ENCODE measurements around the gene BTBD9. TPM values are rescaled to one million over a fixed set of nuclear protein-coding genes. Genes with fewer than 3 reads are reported as not detected.

BTBD9 gene
- total RNA-seq, 2 experiments from 2014 or later, result 6.8 to 7.0 TPM

DNA sequence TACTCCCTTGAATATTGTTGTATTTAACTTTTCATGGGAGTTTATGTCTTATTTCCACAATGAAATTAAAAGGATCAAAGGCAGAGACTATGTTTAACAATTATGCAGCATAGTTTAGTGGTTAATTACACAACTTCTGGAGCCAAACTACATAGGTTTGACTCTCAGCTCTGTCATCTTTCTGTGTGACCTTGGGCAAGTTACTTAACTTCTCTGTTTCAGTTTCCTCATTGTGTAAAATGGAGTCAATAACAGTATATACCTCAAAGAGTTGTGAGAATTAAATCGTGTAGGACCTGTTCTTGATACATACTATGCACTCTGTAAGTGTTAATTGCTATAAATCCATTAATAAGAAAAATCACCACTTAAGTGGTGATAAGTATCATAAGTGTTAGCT is 48.3 kb downstream of the BTBD9 start:
- peaks cover 7% of the 10 kb centered on the region for H3K4me1 Mint-ChIP-seq
- H3K27me3 Mint-ChIP-seq, result no peaks in the 10 kb centered on the region
- H3K9me3 Mint-ChIP-seq, result no peaks in the 10 kb centered on the region
- no peak overlapping the region for H3K4me3 Mint-ChIP-seq
- peaks cover 3% of the 10 kb centered on the region for H3K36me3 Mint-ChIP-seq
- no peak for DNase-seq
- no peak overlapping the region for H3K27ac Mint-ChIP-seq

DNA sequence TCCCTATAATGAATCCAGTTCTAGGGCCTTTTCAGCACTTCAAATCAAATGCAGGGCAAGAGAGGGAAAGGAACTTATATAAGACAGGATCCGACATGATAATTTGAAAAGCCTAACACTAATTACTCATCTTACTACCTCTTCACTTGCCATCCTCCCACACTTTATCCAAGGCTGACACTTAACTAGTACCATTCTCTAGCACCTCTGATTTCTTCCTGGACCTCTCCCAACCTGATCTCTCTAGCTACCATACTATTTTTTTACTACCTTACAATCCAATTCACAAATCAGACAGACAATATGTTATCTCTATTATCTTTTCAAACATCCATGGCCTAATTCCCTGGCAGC is 50.4 kb downstream of the BTBD9 start:
- Mint-ChIP-seq H3K4me1 (peaks cover 7% of the 10 kb centered on the region), H3K4me3 (no peak overlapping the region), H3K36me3 (peaks cover 5% of the 10 kb centered on the region), H3K9me3 (no peaks in the 10 kb centered on the region), H3K27ac (no peak overlapping the region), H3K27me3 (no peaks in the 10 kb centered on the region)
- no peak for DNase-seq

DNA sequence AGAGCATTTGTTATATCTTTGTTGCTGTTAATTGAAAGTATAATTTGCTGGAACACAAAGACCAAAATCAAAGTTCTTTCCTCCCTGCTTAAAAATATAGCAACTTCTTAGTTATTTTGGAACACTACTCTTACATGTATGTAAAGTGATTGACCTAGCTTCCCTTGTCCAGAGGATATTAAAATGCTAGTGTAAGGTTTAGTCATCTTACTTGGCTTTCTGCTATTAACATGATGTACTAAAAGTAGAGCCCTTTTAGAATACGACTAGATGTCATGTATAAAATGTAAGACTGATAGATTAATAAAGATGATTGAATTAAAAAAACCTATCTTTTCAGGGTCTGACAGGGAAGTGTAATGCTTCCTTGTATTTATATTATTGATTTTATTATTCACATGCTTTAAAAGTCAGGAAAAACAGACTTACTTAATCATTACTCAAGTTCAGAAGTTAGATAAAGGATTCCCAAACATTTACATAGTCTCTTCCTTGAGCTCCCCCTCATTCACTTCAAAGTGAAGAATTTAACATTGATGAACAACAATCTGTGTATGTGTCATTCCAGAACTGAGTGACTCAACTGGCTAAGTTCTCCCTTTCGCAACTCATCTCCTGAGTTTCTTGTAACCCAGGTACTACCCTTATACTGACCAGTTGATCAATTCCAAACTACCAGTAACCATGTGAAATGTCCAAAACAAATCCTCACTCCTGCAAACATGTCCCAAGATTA is 50.9 kb downstream of the BTBD9 start:
- Mint-ChIP-seq H3K27me3 (no peaks in the 10 kb centered on the region), H3K9me3 (no peaks in the 10 kb centered on the region), H3K4me3 (no peak overlapping the region), H3K27ac (no peak overlapping the region), H3K4me1 (peaks cover 7% of the 10 kb centered on the region), H3K36me3 (peaks cover 5% of the 10 kb centered on the region)
- DNase-seq, result no peak

DNA sequence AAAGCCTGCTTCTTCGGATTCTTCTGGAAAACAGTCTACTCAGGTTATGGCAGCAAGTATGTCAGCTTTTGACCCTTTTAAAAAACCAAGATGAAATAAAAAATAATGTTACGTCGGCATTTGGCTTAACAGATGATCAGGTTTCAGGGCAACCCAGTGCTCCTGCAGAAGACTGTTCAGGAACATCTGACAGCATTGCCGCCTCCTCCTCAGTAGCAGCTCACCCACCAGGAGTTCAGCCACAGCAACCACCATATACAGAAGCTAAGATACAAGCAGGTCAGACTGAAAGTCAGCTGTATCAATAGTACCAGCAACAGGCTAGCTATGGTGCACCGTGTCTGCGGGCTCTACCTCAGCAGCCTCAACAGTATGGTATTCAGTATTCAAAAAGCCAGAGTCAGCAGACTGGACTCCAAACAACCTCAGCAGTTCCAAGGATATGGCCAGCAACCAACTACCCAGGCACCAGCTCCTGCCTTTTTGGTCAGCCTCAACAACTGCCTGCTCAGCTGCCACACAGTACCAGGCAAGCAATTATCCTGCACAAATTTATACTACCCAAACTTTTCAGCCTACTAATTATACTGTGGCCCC is 51.9 kb downstream of the BTBD9 start:
- H3K9me3 Mint-ChIP-seq, result no peaks in the 10 kb centered on the region
- no peaks in the 10 kb centered on the region for H3K27me3 Mint-ChIP-seq
- DNase-seq, result no peak
- H3K4me3 Mint-ChIP-seq, result no peak overlapping the region
- H3K27ac Mint-ChIP-seq, result no peak overlapping the region
- H3K36me3 Mint-ChIP-seq, result peaks cover 5% of the 10 kb centered on the region
- H3K4me1 Mint-ChIP-seq, result peaks cover 5% of the 10 kb centered on the region

DNA sequence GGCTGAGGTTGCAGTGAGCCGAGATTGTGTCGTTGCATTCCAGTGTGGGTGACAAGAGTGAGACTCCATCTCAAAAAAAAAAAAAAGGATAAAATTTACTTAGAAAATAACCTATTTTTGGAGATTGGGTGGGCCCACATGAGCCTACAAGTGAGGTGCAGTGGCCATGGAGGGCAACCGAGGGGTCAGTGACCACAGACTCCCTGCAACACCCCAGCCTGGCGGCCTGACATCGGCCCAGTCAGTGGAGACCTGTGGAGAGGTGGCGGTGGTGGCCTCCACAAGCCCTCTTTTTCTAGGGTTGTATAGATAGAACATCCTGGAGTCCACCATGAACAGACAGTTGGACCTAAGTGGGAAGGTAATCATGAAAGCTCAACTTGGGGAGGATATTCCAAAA is 52.7 kb downstream of the BTBD9 start:
- Mint-ChIP-seq H3K27ac (no peak overlapping the region), H3K36me3 (peaks cover 3% of the 10 kb centered on the region), H3K4me1 (peaks cover 8% of the 10 kb centered on the region), H3K9me3 (no peaks in the 10 kb centered on the region), H3K4me3 (no peak overlapping the region), H3K27me3 (no peaks in the 10 kb centered on the region)
- DNase-seq, result no peak

DNA sequence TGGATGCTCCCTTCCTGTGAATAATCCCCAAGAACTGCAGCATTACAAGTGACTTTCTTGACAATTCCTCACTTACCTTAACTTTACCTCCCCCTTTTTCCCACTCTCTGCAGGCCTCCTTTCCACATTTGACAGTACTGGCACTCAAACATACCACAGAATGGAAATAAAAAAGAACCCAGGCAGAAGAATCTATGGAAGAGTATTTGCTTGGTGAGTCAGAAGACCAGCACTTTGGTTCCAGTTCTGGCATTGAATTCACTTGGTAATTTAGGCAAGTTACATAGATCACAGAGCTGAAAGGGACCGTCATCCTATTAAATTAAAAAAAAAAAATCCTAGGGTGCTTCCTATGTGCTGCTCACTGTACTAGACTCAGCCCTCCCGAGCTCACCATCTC is 55.0 kb downstream of the BTBD9 start:
- Mint-ChIP-seq H3K9me3 (no peaks in the 10 kb centered on the region), H3K27ac (no peak overlapping the region), H3K4me3 (no peak overlapping the region), H3K4me1 (peaks cover 8% of the 10 kb centered on the region), H3K27me3 (no peaks in the 10 kb centered on the region), H3K36me3 (peaks cover 3% of the 10 kb centered on the region)
- DNase-seq, result no peak

DNA sequence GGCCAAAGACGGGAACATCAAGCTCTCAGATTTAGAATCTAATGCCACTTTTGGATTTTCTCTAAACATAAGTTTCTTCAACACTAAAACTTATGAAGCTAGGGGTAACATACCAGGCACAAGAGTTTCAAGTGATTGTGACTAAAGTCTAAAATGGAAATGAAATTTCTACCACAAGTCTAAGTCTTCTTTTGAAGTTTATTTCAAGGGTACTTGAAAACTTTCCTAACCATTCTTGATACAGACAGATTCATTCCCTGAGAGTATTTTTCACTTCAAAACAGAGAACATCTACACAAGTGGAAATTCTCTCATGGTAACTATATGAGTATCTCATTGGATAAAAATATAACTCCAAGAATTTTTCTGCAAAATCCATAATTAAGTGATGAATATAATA is 56.2 kb downstream of the BTBD9 start:
- no peaks in the 10 kb centered on the region for H3K9me3 Mint-ChIP-seq
- peaks cover 13% of the 10 kb centered on the region for H3K4me1 Mint-ChIP-seq
- H3K27ac Mint-ChIP-seq, result no peak overlapping the region
- DNase-seq, result no peak
- peaks cover 4% of the 10 kb centered on the region for H3K36me3 Mint-ChIP-seq
- no peak overlapping the region for H3K4me3 Mint-ChIP-seq
- H3K27me3 Mint-ChIP-seq, result no peaks in the 10 kb centered on the region

DNA sequence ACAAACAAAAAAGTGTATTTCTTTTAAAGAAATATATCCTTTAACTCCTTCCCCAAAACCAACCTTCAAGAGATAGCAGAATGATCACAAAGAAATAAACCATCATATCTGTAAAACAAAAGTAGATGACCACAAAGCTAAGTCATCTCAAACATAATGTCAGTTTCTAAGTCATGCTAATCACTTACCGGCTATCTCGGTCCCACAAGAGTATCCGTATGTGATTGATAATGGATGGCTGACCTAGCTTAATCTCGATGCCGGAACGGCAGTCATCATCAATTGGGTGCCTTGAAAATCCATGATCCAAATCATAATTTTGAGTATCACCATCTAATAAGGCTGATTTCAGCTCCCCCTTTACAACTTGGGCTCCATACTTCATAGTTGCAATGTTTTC is 59.7 kb downstream of the BTBD9 start:
- Mint-ChIP-seq H3K4me1 (peaks cover 28% of the 10 kb centered on the region), H3K27ac (no peak overlapping the region), H3K36me3 (peaks cover 6% of the 10 kb centered on the region), H3K9me3 (no peaks in the 10 kb centered on the region), H3K4me3 (no peak overlapping the region), H3K27me3 (no peaks in the 10 kb centered on the region)
- DNase-seq, result no peak

DNA sequence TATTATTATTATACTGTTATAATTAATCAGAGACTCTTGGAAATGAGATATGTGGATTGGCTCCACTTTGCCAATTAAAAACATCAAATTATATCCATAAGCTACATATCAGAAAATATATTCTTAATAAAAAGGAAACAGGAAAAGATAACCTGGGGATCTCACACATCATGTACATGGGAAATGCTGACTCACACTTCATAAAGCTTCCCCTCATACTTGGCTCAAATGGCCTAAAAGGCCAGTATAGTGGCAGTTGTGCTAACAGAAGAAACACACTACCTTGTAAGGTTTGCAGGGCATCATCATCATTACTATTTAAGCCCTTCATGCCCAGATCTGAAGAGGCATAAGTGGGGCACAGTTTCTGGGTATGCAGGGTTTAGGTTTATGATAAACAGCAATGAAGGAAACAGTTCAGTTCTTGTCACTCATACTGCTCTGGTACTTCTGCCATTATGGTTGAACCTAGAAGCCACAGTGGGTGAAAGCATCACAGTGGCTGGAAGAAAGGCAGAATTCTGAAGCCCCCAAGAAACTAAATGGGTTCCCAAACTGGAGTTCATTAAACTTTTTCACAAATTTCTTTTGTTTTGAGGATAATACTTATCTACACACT is 60.6 kb downstream of the BTBD9 start:
- Mint-ChIP-seq H3K27me3 (no peaks in the 10 kb centered on the region), H3K4me3 (no peak overlapping the region), H3K27ac (peak overlapping the region; percentile 61), H3K36me3 (peaks cover 11% of the 10 kb centered on the region), H3K9me3 (no peaks in the 10 kb centered on the region), H3K4me1 (peaks cover 28% of the 10 kb centered on the region)
- no peak for DNase-seq

DNA sequence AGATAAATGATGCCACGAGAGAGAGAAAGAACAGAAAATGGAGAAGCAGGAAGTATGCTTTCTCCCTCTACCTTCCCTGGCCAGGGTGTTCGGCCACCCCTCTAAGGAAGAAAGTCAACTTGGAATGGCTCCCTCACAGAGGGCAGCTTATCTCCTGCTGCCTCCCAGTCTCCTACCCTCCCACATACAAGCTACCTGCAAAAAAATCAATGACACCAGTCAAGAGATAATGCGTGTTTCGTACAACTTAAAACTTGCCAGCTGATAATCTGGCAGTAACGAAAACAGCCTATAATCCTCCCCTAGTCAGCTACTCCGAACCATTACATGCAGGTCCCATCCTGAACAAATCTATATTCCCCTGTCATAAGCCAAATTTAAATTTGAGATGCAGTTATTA is 61.7 kb downstream of the BTBD9 start:
- Mint-ChIP-seq H3K4me3 (no peak overlapping the region), H3K9me3 (no peaks in the 10 kb centered on the region), H3K27ac (no peak overlapping the region)

DNA sequence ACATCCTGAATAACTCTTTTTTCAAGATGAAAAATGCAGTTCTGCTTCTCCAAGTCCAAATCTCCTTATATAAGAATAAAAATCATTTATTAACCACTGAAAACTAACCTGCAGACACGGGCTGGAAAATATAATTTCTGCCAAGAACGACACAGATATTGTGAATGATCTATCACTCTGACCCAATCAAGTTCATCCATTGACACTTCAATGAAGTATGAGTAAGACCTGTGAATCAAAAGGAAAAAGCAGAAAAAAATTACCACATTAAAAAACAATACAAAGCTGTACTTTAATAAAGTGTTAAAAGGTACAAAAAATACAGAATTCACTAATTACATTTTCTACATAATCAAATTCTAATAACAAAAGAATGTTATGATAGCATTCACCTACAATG is 62.2 kb downstream of the BTBD9 start:
- H3K36me3 Mint-ChIP-seq, result peaks cover 13% of the 10 kb centered on the region
- H3K4me3 Mint-ChIP-seq, result no peak overlapping the region
- H3K27ac Mint-ChIP-seq, result no peak overlapping the region
- H3K4me1 Mint-ChIP-seq, result peaks cover 23% of the 10 kb centered on the region
- no peak for DNase-seq
- H3K27me3 Mint-ChIP-seq, result no peaks in the 10 kb centered on the region
- H3K9me3 Mint-ChIP-seq, result no peaks in the 10 kb centered on the region

More for the DNA sequence above, 61.7 kb downstream of the BTBD9 start:
- peaks cover 28% of the 10 kb centered on the region for H3K4me1 Mint-ChIP-seq
- no peak for DNase-seq
- peaks cover 15% of the 10 kb centered on the region for H3K36me3 Mint-ChIP-seq
- H3K27me3 Mint-ChIP-seq, result no peaks in the 10 kb centered on the region

DNA sequence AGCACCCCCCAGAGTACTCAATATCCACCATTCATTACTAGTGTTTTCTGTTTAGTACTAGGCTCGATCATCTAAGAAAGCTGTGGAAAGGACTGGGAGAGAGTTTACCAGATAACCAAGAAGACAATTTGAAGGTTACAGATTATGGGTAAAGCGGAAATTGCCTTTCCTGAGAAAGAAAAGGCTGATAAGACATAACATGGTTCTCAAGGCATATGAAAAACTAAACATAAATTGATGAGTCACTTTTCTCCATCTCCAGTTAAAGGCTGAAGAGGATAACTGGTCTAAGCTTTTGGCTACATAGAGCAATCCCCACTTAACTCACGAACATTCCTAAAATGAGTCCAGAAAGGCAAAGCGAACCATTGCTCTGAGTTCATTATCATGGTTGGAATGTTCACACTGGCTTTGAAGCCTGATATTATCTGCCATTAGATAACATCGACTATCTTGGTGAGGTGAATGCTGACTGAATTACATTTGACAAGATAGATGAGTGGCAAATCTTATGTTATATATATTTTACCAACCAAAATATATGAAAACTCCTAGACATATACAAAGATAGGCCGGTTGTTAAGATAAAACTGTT is 65.8 kb downstream of the BTBD9 start:
- no peak for DNase-seq
- Mint-ChIP-seq H3K4me3 (no peak overlapping the region), H3K27ac (no peak overlapping the region), H3K27me3 (no peaks in the 10 kb centered on the region), H3K9me3 (no peaks in the 10 kb centered on the region), H3K36me3 (peaks cover 15% of the 10 kb centered on the region), H3K4me1 (peaks cover 33% of the 10 kb centered on the region)

DNA sequence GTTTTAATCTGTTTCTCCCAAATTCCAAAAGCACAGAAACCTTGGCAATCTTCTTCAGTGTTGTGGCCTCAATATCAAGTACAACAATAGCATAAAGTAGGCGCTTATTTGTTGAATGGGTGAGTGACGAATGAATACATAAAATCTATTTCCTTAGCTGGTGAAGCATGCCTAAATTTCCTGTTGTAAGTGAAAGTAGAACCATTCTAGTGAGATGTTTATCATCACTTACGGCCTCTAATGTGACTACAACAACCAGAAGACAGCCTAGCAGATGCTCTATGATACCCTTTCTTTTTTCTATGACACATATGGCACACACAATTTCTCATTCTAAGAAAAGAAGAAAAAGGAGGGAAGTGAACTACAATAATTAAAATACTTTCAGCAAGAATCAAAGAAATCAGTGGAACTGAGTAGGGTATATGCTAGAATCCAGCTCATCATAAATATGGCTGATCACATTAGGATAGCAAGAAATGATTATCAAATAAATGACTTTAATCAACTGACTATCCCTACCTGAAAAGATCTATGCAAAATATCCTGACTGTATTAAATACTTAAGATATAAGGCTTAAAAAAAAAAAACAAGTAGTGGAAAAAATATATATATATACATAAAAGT is 67.4 kb downstream of the BTBD9 start:
- Mint-ChIP-seq H3K36me3 (peaks cover 13% of the 10 kb centered on the region), H3K27me3 (no peaks in the 10 kb centered on the region), H3K4me3 (peak overlapping the region; percentile 54), H3K9me3 (no peaks in the 10 kb centered on the region), H3K27ac (peak overlapping the region; percentile 90), H3K4me1 (peaks cover 20% of the 10 kb centered on the region)
- DNase-seq, result no peak

DNA sequence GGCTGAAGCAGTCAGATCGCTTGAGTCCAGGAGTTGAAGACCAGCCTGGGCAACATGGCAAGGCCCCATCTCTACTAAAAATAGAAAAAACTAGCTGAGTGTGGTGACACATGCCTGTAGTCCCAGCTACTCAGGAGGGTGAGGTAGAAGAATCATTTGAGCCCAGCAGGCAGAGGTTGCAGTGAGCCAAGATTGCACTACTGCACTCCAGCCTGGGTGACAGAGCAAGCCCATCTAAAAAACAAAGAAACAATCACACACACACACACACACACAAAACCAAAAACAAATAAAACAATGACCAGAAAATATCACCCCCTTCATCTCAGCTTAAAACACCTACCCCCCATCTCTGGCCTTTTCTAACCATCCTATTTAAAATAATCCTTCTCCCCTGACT is 68.0 kb downstream of the BTBD9 start:
- Mint-ChIP-seq H3K9me3 (no peaks in the 10 kb centered on the region), H3K27ac (peak overlapping the region; percentile 90), H3K36me3 (peaks cover 13% of the 10 kb centered on the region), H3K27me3 (no peaks in the 10 kb centered on the region), H3K4me1 (peaks cover 16% of the 10 kb centered on the region), H3K4me3 (peak overlapping the region; percentile 54)
- DNase-seq, result no peak

DNA sequence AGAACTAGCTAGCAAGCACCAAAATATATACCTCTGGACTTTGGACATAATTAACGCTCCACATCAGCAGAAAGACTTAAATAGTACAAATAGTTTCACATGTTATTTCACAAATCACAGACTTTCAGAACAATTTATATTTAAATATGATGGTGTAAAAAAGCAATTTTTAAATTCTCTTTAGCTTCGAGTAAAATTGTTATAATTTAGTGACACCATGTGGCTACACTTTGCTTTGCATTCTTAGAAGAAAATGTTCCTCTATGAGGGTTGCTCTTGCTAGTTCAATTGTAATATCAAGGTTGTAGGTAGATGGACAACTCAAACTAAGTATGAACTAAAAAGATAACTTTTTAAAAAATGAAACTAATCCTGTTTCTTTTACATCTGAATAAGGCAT is 69.0 kb downstream of the BTBD9 start:
- no peaks in the 10 kb centered on the region for H3K27me3 Mint-ChIP-seq
- H3K36me3 Mint-ChIP-seq, result peaks cover 13% of the 10 kb centered on the region
- DNase-seq, result no peak
- H3K27ac Mint-ChIP-seq, result no peak overlapping the region
- H3K4me3 Mint-ChIP-seq, result no peak overlapping the region
- peaks cover 16% of the 10 kb centered on the region for H3K4me1 Mint-ChIP-seq
- H3K9me3 Mint-ChIP-seq, result no peaks in the 10 kb centered on the region
